T follicular helper cell (primary cell): ENCODE measurements around the gene IGFBP5.

Source experiments
- DNase-seq: peaks from one replicate; pipeline ENCODE4 v3.0.0-alpha.2; 2020; ENCODE audit warnings: low read depth

The IGFBP5 gene

DNA sequence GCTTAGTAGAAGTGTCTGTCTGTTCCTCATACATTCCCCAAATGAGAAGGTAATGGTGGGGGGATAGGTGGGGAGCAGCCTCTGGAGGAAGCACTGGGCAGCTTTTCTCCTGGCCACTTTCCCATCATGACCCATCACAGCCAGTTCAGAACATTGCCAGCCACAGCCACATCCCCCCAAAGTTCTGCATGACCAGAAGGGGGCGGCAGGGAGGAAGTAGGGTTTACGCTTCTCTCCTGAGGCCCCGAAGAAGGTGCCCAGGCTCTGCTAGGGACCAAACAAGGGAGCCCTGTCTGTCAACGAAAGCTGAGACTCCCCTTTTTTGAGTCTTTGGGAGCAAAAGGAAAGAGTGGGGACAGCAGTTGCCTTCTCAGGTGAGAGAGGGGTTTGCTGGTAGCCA lies 7.7 kb downstream of the IGFBP5 start:
- DNase-seq, result no peak

DNA sequence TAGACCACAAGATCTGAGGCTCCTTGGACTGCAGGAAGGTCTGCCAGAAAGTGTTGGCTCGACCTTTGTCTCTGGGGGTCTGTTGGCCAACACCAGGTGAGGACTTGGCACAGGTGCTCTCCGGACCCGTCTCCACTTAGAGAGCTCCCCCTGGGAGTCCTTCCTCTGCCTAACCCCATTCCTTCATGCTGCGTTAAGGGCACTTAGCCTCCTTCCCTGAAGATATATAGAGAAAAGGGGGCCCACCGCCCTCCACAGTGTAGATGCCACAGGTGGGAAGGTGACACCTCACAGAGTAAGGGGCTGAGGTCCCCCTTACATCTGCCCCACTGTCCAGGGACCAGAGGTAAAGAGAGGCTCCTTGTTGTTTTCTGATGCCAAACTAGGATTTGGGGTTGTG lies 8.2 kb downstream of the IGFBP5 start:
- no peak for DNase-seq

DNA sequence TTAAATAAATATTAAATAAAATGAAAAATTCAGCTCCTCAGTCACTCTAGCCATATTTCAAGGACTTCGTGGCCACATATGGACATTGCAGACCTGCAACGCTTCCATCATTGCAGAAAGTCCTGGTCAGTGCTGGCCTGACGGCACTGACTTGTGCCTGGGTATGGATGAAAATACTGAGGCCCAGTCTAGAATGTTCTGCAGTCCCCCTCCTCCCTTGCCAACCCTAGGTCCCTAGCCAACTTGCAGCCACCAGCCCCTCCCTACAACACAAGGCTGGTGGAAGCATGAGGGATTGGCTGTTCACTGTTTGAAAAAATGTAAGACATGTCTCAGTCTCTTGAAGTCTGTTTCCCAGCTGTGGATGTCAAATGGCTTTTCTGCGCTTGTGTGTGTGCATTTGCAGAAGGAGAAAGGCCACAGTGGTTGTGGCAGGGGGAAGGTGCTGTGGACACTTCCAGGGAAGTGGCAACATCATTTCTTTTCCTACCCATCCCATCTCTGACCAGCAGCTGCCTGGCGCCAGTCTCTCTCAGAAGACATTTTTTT lies 9.9 kb downstream of the IGFBP5 start:
- no peak for DNase-seq

DNA sequence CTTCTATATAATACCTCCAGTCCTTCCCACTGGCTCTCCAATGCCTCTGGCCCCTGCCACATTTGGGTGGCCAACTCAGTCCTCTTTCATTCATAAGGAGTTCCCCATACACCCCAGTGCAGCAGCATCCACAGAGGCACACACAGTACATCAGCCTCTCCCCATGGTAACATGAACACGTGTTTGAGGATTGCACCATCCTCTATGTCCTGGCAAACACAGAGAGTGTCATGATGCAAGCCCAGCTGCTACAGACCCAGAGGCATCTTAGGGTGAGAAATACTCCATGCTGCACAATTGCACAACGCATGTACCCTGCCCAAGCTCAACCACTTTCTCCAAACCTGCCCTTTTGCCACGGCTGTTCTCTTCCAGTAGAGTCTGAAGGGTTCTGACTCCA lies 11.5 kb downstream of the IGFBP5 start:
- DNase-seq, result no peak

DNA sequence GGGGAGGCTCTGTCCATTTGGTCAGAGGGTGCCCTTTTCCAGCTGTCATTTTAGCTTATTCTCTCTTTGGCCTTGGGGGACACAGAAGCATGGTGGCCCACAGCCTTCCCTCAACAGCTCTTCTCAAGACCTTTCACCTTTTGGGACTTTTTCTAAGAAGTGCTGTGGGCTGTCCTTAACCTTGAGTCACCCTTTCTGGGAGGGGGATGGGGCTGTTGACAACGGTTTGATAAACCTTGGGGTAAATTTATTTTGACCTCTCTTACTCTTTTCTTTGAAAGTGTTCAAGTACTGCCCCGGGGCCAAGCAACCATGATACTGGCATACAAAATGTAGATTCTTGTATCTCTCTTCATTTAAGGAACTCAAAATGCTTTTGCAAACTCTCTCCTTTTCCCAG lies 13.7 kb downstream of the IGFBP5 start:
- DNase-seq, result no peak

DNA sequence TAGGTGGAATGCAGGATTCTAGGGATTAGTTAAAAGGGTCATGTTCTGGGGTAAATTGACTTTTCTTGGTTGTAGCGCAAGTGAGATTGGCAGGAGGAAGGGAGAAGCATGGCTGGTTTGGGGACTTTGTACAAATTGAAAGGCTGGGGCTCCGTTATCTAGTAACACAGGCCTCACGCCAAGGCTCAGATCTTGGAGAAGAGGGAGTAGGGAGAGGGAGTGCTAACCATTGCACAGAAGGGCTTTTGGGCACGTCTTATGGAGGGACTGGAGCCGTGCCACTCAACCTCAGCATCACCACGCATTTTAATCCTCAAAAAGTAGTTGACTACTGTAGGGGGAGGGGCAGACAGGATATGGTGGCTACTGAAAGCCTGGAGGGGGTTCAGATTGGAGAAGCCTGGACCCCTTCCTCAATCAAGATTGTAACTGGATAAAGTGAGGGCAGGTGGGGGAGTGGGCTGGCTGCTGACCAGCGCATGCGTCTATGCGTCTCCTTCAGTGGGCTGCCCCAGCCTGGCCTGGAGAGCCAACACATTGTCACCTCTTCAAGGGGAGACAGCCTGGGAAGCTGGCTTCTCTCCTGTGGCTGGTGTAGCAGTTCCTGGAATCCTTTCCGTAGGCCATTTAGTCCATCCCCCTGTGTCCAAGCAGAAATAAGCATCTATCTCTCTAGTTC lies 14.3 kb downstream of the IGFBP5 start:
- no peak for DNase-seq

DNA sequence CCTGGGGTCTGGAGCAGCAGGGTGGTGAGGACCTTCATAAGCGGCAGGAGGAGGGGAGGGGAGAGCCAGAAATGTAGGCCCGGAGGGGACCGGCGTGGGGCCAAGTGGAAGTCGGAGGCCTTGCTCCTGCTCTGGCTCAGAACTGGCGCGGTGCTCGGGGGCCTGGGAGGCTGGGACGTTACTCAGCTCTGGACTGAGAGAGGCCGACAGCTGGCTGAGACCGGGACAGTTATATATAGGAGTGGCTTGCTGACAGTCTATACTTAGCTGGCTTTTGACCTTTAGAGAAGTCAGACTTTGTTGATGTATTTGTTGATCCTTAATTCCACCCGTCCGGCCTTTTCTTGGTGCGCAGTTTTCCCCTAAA lies 15.7 kb downstream of the IGFBP5 start:
- no peak for DNase-seq

DNA sequence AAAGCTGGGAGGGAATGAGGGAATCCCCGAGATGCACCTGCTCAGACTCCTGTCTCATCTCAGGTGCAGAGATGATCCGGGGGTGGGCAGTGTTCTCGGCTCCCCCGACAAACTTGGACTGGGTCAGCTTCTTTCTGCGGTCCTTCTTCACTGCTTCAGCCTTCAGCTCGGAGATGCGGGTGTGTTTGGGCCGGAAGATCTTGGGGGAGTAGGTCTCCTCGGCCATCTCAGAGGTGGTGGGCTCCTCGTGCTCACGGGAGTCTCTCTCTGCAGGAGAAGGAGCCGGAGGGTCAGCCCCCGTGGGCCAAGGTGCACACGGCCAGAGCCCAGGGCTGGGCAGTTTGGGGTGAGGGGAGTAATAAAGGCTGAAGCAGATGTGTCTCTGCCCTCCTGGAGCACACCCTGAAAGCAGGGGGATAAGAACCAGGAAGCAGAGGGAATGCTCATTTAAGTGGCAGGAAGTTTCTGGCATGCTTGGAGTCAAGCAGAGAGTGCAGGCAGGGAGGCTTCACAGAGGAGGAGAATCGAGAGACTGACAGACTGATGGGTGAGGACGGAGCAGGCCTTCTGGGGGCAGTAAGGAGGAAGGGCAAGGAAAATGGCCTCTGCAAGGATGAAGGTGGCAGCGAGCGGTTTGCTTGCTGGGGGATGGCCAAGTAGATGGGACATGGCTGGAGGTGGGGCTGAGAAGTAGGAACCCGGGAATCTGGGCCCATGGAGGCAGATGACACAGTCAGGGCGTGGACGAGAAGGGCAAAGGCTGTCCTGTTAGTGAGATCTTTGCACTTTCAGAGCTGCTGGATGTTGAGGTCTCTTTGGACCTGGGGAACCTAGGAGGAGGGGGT lies 16.3 kb downstream of the IGFBP5 start:
- no peak for DNase-seq

DNA sequence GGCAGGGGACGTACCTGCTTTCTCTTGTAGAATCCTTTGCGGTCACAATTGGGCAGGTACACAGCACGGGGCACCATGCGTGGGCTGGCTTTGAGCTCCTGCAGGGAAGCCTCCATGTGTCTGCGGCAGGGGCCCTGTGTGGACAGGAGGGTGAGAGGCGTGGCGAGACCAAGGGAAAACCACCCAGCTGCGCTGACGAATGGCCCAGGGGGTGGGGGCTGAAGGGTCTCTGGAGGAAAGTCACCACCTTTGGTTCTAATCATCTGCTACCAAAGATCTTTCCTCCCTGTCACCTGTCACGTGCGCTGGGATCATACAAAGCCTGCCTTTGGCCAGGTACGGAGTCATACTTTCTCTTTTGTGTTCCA lies 17.3 kb downstream of the IGFBP5 start:
- no peak for DNase-seq

DNA sequence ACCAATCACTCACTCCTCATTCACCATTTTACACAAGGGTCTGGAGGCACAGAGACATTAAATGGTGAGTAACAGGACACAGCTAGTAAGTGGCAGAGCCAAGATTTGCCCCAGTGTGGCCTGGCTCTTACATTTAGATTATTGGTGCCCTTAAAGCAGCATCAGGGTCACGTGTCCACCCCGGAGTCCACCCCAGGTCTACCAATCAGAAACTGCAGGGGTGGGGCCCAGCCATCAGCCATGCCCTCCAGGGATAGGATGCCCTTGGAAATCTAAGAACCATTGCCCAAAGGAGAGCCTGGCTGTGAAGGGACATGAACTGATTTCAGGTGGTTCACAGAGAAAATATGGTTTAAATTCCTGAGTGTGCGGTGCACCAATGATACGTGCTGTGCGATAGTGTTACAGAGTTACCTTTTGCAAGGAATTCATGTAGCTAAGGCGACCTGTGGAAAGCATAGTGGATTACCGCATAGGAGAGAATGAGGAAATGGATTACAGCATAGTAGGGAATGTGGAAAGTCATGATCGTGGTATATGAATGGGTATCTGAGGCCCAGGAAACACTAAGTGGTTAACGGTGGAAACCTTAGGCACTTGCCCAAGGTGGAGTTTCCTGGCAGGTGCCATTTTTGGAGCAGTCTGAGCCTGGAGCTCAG lies 17.8 kb downstream of the IGFBP5 start:
- no peak for DNase-seq

DNA sequence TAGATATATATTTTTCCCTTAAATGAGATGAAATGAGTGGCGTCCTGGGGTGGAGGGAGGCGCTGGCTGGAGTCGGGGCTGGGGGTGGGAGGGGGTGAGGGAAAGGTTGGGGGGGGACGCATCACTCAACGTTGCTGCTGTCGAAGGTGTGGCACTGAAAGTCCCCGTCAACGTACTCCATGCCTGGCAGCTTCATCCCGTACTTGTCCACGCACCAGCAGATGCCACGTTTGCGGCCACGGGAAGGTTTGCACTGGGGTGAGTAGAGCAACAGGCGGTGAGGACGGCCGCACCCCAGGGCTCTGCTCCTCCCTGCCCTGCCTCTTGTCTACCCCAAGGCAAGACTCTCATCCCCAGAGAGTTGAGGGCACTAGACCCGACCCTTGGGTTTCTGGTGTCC lies 18.7 kb downstream of the IGFBP5 start:
- DNase-seq, result no peak

DNA sequence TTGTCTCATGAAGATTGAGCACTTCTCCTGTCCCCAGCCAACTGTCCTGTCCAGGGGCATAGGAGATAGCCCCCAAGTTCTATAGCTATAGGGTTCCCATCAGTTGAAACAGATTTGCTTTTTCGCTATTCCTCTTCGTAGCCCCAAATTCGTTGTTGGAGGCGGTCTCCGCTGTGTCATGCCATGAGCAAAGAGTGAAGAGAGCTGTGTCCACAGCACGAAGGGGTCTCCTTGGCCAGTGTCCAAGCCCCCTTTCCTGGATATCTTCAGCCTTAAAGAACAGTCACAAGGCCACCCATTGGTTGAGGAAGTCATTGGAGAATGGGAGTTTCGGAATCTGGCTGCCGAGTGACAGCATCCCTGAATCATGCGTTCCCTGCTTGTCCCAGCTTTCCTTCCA lies 21.0 kb downstream of the IGFBP5 start:
- DNase-seq, result no peak

DNA sequence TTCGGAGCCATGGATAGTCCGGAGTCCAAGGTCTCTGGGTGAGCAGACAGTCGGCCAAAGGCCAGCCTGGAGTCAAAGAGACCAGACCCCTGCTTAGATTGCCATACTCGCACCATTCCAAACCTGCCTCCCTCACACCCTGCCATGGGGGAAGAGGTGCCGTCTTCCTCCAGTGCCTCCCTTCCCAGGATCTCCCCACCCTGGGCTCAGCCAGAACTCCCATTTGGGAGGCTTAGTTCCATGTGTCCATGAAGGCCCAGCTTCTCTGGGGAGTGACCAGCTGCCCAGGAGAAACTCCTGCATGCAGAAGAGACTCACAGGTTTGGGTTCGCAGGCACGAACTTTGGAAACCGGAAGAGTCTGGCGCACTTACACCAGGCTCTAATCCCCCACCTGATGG lies 21.7 kb downstream of the IGFBP5 start:
- DNase-seq, result no peak

DNA sequence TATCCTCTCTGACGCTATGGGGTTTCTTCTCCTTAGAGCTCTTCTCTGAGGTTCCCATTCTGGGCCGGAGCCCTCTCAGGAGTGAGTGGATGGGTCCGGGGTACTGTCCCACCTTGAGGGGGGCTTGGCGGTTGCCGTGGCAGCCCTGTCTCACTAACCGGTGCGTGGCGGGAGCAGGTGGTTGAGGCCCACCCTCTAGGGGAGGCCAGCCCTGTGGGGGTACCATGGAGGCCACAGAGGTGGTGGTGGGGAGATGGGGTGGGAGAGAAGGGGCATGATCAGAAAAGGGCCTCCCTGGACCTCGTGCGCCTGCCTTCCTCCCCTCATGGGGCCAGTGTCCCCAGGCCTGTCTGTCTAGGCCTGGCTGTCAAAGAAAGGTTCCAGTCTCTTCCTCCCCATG lies 22.3 kb downstream of the IGFBP5 start:
- no peak for DNase-seq

DNA sequence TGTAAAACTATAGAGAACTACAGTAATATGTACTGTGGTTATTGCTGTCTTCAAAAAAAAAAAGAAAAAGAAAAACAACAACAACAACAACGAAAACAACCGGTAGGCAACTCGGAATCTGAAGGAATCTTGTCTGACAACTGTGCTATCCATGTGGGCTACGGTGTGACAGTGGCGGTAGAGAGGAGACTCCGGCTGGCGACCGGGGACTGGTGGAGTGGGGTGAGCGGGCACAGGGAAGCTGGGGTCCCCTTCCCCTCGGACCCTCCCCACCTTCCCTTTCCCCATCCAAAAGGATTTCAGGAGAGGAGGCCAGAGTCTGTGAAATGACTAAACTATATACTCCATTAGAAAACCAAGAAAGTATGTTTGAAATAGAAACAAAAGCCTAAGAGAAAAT lies 22.9 kb downstream of the IGFBP5 start:
- no peak for DNase-seq

DNA sequence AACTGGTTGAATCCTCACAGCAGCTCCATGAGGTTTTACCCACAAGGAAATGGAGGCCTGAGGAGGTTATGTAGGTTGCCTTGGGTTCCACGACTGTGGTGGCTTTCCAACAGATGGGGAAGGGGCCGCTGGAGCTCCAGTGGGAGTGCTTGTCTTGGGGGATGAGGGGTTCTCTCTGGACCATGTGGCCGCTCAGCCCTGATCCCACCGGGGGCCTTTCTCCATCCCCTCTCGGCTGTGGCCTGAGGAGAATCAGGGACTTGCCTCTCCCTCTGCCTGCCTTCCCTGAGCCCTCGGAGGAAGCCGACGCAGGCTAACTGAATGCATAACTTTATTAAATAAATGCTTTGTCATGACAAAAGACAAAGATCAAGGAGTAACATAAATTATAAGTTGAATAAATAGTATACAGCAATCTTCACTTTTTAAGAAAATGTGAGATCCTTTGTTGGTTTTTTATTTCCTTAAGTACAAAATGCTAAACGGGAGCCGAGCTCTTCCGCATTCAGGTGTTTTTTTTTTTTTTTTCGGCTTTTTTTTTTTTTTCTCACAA lies 23.5 kb downstream of the IGFBP5 start:
- no peak for DNase-seq

DNA sequence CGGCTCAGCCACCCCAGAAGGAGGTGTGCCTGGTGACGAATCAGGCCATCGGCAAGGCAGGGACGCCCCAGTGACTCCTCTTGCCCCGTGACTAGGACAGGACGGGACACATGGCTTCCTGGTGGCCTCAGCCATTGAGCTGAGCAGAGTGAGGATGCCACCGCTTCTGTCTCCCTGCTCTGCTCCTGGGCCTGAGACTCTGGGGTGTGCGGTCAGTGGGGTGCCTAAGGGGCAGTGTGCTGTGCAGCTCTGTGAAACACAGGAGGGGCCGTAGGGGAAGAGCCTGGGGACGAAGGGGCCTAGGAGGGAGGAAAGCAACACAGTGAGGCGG lies 24.3 kb downstream of the IGFBP5 start:
- DNase-seq, result no peak

DNA sequence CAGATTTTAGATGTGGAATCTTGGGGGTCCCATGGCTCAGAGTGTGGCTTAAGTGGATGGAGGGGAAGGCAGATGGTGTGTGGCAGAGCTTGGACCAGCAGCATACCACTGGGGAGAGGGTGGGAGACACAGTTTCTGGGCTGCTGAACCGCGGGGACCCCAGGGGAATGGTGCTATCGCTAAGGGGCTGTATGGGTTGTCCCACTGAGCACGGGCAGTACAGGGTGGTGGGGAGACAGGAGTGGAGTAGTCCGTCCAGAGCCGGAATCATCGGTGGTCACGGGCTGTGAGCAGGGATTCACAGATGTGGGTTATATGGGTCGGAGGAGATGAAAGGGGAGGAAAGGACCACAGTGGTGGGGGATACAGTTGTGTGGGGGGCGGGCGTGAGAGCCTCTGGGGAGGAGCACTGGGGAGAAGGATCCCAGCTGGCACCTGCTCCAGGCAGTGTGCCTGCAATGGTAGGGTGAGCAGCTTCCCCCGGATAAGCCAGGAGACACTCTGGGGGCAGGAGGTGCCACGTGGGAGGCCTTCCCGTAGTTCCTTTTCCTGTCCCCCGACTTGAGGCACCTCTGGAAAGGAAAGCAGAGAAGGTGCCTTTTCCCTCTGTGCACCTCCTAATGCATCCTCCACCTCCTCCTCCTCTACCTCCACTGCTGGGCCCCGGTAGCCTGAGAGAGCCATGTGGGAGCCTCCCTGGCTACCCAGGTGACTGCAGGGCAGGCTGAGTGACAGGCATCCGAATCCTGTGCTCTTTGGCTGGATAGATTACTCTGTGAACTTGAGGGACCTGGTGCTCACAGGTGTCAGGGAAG lies 24.9 kb downstream of the IGFBP5 start:
- no peak for DNase-seq

DNA sequence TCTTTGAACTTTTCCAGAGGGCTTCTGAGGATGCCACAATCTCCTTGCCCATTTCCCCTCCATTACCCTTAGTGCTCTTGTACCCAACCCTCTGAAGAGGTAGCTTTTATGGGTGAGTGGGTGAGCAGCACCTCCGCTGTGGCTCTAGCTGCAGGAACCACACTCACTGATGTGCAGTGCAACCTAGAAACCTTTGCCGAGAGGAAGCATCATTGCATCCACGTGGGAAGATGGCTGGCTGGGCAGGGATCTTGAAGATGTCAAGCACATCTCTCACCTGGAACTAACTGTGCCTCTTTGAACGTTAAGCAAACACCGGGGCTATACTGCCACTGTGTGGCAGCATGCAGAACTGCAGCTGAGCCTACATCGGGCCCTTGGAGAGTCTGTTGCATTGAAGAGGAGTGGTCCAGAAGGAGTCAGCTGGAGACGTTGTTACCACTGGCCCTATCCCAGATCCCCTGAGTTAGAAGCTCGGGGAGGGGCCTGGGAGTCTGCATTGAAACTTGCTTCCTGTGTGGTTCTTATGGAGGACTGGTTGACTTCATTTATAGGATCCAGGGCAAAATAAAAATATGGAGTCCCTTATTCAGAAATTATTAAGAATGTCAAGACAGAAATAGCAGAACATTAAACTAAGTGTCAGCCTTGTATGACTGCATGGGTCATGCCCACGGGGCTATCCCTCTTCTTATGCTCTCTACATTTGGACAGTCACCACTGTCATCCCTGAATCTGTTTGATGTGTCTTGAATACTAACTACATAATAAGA lies 28.7 kb downstream of the IGFBP5 start:
- peak; percentile 41 for DNase-seq

DNA sequence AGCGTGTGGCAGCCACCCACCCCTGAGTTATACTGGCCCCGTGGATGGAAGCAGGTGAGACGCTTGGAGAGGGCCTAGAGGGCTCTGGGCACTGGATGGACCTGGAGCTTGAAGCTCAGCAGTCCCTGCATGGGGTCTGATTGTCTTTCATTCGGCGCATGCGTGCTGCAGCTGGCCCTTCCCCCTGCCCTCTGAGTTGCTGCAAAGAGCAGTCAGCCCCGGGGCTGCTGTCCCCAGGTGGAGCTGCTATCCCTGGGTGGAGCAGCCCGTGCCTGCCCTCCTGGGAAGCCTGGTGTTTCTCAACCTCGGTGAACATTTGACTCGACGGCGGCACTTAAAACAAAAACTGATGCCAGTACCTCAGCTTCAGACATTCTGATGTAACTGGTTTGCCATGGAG lies 29.6 kb downstream of the IGFBP5 start:
- DNase-seq, result no peak

DNA sequence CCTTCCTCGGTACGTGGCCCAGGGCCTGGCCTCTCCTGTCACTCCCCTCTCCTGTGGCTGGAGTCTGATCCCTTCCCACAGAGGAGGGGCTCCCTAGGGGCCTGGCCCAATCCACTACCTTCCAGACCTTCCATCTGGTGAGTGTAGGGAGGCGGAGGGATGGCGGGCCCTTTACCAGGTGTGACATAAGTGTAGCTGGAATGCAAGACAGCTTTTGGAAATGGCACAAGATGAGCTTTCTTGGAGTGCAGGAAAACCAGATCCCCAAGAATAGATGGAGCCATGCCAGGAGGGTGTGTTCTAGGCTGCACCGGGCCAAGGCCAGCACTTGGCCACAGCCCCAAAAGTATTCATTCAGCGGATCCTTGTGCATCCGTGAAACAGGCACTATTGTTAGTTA lies 30.1 kb downstream of the IGFBP5 start:
- no peak for DNase-seq
